ENCODE results near the gene DPEP3.
"Not testable (repeated sequence)": the region's sequence is repeated elsewhere in the genome, so short reads cannot be mapped to it uniquely, and the experiment has no call there.

The DPEP3 gene

DNA sequence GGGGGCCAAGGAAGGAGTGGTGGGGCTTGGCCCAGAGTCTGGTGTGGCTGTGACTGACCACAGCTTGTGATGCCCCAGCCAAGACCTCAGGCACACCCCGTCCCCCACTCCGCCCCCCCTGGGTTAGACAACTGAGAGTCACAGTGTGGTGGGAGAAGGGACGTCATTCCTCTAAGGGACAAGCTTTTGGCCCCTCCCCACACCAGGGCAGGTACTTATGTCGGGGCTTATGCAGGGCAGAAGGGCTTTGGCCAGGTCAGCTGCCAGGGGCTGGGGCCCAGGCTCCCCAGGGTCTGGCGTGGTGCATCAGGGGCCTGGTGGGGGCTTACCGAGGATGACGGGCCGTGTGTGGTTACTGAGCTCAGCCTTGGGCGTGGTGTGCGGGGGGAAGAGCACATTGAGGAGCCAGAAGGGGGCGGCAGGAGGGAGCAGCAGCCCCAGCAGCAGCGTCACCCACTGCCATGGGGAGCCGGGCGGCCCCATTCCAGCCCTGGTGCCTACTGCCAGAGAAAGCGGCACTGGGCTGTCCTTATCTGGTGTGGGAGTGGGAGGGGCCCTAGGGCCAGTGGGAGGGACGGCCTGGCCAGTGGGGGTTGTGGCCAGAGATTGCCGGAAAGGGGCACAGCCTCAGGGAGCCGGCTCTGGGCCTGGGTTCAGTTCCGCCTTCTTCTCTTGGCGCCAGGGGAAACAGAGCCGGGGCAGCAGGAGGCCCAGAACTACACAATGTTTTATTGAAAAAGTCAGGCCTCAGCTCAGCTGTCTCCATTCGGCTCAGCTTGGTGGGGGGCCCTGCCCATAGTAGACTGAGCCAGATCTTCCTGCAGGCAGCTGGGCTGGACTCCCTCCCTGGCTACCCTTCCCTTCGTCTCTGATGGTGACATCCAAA is 36.4 kb downstream of the DPEP3 start, which contains the start of gene LCAT:
LCAT (minus strand) TSS at position 502 of the 886 bp plus-strand sequence; CDS start at position 483, 19 bp downstream.
- DNase-seq: no peak

DNA sequence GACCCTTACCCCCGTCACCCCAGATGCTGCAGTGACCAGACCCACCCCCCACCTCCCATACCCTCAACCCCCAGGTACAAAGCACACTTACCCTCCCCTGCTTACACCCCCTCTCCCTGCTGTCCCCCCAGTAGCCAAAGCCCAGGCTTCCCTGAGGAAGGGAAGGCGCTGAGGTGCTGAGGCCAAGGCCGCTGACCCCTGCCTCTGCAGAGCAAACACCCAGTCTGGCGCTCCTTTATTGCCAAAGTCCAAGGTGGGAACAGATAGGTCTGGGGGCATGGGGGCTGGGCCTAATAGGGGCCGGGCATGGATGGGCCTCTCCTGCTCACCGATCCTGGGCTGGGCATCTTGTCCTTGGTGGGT is 37.1 kb downstream of the DPEP3 start:
- DNase-seq: no peak

DNA sequence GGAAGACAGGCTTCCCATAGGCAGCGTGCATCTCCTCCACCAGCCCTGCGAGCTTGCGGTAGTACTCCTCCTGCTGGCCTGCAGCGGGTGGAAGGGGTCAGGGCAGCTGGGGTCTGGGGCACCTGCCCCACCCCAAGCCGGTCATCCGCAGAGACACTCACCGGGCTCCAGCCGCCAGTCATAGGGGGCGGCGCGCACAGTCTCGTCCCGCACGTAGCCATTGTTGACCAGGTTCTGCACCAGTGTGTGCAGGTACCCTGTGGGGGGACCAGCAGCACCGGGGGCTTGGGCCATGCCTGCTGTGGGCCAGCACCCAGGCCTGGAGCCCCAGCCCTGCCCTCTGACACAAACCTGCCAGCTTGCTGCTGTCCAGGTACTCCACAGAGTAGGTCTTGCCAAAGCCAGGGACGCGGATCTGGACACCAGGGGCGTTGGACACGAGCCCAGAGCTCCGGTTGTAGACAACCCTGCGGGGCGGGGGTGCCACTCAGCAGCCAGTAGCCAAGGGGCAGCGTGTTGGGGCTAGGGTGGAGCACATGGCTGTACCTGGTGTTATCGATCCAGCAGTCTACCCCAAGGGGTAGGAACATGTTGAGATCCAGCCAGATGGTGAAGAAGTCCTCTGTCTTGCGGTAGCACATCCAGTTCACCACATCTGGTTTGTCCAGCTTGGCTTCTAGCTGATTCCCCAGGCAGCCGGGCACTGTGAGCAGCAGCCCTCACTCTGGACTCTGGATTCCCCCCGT is 37.6 kb downstream of the DPEP3 start:
- no peak for DNase-seq

DNA sequence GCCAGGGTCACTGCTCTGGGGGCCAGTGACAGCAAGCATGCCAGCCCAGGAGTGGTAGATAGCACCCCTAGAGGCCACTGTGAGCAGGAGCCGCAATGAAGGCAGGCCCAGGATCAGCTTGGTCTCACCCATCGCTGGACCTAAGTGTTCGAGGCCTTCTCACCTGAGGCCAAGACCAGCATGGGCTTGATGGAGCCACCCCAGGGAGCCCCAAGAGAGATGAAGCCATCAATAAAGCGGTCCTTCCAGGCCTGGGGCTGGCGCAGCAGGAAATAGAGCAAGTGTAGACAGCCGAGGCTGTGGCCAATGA is 38.1 kb downstream of the DPEP3 start:
- DNase-seq: no peak

DNA sequence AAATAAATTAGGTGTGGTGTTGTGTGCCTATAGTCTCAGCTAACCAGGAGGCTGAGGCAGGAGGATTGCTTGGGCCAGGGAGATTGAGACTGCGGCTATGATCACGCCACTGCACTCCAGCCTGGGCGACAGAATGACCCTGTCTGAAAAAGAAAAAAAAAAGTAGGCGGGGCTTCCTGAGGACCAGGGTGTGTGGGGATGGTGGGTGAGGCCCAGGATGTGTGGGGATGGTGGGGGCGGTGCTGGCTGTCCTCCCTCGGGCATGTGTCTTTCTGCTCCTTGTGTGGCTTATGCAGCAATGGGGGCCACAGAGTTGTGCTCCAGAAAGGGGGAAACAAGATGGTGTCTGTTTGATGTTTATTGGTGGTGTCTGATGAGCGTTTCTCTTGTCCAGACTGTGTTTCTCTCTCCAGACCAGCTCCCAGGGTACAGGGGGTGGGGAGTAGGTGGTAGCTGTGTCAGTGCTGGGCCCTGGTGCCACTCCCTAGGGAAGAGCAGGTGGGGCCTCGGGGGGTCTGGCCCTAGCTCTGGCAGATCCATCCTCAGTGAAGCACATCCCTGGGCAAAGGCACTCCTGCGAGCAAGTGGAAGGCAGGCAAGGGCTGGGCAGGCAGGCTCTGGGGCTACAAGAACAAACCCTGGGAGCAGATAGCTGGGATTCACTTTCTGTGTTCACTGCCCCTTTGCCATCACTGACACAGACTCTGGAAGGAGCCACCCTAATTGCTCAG is 38.7 kb downstream of the DPEP3 start:
- DNase-seq: no peak

DNA sequence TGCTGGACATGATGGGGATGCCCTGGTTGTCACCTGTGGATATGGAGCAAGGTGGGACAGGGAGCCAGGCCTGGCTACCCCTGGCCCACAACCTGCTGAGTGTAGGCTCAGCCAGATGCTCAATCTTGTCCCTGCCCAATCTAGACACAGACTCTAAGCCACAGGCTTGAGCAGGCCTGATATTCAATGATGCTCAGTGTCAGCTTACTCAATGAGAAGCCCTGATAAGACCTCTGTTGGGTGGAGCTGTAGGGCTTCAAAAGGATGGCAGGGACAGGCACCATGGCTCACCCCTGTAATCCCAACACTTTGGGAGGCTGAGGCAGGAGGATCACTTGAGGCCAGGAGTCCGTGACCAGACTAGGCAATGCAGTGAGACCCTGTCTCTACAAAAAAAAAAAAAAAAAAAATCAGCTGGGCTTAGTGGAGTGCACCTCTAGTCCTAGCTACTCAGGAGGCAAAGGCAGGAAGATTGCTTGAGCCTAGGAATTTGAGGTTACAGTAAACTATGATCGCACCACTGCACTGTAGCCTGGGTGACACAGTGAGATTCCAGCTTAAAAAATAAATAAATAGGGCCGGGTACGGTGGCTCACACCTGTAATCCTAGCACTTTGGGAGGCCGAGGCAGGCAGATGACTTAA is 39.7 kb downstream of the DPEP3 start:
- DNase-seq: no peak

DNA sequence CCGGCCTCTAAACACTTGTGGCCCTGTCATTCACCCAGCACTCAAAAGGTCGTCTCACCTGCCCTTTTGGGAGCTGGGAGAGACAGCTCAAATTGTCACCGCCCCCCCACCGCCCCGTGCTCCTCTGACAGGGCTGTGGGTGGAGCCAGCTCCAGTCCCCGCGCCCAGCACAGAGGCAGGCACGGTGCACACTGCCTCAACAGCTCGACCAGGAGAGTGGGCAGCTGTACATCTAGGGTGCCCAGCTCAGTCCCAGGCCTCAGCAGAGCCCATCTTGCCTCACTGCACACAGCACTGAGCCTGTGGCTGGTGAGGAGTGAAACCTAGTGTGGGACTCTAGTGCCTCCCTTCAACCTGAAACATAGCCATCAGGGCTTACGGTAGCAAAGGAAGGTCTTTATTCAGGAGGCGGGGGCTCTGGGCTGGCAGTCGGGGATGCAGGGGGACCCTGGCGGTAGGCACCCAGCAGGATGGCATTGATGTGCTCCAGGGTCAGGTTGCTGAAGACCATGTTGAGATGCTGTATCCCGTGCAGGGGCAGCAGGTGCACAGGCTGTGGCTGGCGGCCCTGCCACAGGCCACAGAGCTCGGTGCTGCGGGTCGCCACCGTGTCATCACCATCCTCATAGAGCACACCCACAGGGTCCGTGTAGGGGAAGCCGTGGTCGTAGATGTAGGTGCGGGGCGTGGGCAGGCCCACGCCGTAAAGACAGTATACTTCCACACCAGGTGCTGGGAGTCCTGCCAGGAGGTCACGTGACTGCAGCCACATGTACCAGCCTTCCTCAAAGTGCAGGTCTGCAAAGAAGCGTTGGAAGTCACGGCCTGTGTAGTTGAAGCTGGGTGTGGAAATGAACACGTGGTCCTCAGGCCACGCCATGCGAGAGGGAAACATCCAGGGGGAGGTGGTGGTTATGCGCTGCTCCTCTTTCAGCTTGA is 40.5 kb downstream of the DPEP3 start:
- DNase-seq: peak; percentile 6

DNA sequence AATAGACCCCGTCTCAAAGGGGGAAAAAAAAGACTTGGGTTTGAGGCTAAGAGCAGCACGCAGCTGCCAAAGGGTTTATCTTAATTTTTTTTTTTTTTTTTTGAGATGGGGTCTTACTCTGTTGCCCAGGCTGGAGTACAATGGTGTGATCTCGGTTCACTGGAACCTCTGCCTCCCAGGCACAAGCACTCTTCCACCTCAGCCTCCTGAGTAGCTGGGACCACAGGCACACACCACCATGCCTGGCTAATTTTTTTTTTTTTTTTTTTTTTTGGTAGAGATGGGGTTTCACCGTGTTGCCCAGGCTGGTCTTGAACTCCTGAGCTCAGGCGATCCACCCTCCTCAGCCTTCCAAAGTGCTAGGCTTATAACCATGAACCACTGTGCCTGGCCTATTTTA is 42.6 kb downstream of the DPEP3 start:
- not testable (repeated sequence) for DNase-seq

DNA sequence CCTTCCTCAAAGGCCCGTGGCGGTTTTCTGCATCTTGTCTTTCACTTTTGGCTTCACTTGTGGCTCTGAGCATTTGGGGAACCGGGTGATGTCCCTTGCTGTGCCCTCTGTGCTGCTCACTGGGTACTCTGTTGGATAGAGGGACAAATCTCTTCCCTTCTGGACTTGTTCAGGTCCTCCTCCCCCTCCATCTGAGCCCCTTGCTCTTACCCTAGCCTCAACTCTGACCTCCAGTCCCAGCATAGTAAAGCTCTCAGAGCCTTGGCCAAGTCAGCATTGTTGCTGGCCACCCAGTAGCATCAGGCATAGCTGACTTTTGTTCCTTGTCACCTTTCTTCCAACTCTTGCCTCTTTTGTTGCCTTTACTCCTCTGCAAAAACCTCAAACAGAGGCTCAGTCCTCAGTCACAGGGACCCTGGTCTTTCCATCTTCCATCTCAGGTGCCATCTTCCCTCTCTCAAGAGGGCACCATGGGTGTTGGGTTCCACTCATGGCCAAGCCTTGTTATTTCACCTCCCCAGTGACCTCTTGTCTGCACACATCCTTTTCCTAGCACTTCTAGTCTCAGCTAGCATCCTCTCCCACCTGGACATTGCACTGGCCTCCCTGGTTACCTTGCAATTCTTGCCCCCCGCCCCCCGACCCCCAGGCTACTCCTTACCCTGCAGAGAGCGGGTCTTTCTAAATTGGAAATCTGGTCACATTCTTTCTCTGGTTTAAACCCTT is 43.3 kb downstream of the DPEP3 start:
- DNase-seq: peak; percentile 62

DNA sequence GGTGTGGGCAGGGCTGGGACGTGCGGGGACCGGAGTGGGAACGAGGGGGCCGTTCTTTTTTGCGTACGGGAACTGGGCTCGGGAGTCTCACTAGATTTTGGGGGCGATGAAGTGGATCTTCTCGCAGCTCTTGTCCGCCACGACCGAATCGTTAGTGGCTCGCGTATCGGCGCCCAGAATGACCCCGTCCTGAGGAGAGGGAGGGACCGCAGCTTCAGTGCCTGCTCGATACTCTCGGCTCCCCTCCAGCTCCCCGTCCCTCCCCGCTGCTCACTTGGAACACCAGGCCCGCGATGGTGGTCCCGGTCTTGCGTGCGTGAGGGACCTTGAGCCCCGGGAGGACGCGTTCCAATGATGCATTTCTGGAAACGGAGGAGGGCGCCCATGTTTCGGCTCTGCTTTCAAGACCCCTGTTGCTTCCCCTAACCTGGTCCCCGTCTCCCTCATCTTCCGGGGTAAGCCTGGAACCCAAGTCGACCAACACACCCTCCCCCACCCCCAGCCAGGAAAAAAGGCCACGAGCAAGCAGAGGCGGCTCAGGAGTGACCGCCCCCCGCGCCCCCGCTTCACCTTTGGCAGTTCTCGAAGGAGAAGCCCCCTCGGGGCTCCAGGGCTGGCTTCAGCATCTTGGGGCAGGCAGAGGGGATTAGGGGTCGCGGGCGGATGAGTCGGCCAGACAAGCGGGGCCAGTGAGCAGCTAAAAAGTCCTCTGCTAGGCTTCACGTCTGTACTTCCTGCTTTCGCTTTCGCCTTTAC is 44.0 kb downstream of the DPEP3 start, which contains the start of gene PSMB10:
PSMB10 (minus strand) TSS at position 727 of the 756 bp plus-strand sequence; CDS start at position 626, 101 bp downstream.
- peak; percentile 23 for DNase-seq

DNA sequence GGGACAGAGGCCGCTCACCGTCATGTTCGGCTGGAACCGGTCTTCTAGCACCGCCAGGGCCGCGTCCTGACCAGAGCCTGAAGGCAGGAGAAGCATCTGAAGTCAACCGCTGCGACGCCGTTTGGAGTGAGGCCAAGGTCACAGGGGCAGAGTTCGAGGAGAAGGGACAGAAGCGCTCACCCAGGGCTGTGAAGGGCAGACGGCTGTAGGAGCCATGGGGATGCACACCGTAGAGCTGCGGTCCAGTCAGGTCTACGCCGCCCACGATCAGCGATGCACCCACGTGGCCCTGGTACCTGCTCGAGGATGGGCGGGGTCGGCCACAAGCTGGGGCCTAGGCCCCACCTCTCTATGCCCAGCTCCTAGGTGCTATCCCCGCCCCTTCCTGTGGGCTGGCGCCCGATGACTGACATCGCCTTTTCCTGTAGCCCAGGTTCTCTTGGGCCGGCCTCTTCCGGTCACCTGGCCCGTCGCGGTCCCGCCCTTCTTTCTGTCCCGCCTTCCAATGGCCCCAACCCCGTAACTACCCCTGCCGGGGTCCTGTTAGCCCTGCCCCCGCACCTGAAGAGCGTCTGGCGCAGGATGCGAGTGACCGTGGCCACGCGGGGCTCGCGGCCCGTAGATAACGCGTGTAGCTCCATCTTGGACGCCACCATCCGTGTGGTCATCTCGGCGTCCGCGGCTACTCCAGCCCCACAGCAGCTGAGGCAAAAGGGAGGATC is 44.7 kb downstream of the DPEP3 start:
- DNase-seq: peak; percentile 73

DNA sequence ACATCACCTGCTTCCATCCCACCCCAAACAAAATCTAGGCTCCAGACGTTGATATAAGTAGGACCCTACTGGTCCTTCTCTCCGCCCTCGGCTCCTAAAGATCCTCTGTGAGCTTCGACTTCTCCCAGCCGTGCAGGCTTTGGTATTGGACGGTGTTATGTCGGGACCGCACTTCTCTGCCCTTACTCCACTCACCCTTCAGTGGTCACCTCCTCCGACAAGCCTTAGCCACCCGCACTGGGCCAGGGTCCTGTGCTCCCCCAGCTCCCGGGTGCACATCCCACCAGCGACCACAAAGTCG is 45.2 kb downstream of the DPEP3 start:
- no peak for DNase-seq

DNA sequence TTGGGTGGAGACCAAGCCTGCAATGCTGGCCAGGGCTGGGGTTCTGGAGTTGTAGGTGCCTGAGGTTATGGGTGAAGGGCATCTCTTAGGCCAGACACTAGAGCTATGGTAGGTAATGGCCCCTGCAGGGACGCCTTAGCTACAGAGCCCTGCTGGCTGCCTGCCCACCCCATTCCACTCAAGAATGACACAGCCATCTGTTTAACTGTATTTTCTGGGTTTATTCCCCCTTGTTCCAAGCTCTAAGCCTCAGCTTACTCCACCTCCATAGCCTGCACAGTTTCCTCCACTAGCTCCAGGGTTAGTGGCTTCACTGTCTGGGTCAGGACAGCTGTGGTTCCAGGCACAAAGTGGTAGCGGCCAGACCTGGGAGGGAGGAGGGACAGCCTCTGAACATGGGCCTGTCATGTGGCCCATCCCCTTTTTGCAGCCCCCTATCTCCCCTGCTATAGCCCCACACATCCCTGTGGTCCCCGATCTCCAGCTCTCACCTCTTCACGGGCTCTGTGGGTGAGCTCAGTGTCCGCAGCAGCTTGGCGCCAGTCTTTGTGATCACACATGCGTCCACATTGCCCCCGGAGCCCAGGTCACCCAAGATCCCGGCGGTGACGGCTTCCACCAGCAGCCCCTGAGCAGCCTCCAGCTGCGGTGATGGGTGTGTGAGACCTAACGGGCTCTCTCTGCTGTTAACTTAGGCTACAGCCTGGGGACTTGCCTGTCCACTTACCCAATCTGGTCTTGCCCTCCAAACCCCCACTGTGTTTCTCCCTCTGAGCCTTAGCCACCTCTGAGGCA is 45.8 kb downstream of the DPEP3 start:
- DNase-seq: no peak

DNA sequence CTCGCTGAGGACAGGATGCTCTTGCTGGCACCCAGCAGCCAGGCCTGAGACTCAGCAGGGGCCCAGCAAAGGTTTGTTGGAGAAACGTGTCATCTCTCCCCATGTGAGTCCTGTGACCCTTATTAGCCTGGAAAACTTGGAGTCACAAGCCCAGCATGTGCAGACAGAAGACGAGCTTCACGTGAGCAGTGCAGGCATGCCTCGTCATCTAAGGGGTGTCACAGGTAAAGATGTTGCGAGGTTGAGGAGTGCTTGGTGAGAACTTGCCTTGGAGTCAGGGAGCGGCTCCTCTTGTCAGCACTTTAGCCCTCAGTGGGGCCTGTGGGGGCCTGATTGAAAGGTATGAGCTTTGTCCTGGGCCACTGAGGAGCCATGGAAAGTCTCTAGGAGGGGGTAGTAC is 46.5 kb downstream of the DPEP3 start:
- DNase-seq: no peak

DNA sequence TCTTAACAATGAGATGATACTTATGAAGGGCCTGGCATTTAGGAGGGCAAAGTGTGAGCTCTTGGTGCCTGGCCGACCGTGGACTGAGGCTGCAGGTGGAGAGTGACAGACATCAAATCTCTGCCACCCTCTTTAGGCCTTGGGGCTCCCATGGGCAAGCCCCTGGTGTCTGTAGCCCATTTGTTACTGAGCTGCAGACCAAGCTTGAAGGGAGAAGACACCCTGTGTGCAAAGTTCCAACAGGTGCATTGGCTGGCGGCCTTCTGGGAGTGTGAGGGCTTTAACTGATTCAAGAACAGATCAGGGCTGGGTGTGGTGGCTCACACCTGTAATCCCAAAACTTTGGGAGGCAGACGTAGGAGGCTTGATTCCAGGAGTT is 47.8 kb downstream of the DPEP3 start:
- DNase-seq: no peak

DNA sequence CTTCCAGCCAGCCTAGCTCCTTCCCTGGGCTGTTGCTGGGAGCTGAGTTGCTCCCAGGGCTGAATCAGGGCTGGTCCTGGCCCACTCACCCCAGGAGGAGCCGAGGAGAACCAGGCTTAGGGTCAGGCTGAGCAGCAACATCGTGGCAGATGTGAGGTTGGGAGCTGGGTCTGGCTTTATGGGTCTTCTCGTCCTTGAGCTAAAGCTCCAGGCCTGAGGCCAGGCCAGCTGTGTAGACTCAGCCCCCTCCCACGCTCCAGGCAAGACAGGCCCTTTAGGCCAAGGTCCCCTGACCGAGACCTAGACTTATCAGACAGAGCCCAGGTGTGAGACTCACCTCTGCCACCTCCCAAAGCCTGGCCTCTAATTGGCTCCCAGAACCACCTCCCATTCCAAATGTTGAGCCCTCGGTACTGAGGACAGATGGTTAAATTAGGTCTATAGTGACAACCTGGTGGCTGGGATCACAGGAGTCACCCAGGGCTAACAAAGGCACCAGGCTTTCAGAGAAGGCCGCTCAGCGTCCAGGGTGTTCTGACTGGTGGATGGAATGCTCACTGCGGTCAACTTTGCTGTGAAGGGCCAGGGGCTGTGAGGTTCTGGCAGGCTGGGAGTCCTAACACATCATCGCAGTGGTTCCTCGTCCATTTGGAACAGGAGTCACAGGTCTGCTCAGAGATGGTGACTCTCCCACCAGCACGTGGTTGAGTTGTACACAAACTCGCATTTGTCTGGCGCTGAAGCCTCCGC is 48.4 kb downstream of the DPEP3 start, which contains the start of gene CTRL:
CTRL (minus strand) TSS at position 151 of the 750 bp plus-strand sequence; CDS start at position 141, 10 bp downstream.
- no peak for DNase-seq

DNA sequence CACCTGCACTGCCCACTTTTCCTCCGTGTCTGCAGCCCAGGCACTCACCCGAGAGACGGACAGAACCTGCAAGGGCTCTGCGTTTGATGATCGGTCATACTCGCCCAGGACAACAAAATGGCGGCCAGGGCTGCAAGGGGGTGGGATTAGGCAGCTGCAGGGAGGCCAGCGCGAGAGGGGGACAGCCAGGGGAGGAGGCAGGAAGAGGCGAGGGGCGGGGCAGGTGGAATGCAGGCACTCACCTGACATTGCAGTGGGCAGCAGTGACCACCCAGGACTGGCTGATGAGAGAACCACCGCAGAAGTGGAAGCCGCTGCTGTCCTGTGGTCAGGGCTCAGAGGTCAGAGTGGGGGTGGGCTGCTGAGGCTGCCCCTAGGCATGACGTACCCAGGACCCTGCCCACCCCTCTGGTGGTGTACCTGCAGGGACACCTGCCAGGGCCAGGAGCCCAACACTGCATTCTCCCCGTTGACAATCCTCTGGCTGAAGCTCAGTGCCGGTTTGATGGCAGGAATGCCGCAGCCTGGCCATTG is 49.6 kb downstream of the DPEP3 start:
- no peak for DNase-seq

DNA sequence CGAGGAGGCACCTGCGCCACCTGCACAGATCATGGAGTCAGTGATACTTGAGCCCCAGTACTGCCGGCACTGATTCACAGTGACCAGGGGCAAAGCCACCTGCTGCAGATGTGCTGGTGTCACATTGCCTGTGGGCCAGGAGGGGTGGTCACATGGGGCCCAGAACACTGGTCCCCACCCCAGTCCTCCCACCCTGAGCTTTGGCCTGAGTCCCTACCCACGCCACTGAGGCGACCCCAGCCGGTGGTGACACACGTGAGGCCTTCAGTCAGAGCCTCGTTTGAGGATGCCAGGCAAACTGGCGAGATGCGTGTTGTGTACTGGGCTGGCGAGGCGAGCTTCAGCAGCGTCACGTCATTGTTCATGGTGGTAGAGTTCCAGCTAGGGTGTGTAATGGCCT is 50.1 kb downstream of the DPEP3 start:
- DNase-seq: no peak

Measured in GF-D8 (cell line).